ENCODE measurements around the gene SWI5.

GRCh38 chr9:128226412-128226801 lies 49.7 kb upstream of the SWI5 start:
- no peak for TF ChIP-seq CTCF (IDR thresholded peaks at IDR 0.05)
- no peak for TF ChIP-seq POLR2AphosphoS5 (IDR thresholded peaks at IDR 0.05)

Data from prostate gland (tissue), 2 donors.